HCEC 1CT (cell line): ENCODE measurements around the gene ASTL.

Source experiments
- DNase-seq: peaks from one replicate; pipeline ENCODE4 v3.0.0-alpha.2; 2017

Gene ASTL

DNA sequence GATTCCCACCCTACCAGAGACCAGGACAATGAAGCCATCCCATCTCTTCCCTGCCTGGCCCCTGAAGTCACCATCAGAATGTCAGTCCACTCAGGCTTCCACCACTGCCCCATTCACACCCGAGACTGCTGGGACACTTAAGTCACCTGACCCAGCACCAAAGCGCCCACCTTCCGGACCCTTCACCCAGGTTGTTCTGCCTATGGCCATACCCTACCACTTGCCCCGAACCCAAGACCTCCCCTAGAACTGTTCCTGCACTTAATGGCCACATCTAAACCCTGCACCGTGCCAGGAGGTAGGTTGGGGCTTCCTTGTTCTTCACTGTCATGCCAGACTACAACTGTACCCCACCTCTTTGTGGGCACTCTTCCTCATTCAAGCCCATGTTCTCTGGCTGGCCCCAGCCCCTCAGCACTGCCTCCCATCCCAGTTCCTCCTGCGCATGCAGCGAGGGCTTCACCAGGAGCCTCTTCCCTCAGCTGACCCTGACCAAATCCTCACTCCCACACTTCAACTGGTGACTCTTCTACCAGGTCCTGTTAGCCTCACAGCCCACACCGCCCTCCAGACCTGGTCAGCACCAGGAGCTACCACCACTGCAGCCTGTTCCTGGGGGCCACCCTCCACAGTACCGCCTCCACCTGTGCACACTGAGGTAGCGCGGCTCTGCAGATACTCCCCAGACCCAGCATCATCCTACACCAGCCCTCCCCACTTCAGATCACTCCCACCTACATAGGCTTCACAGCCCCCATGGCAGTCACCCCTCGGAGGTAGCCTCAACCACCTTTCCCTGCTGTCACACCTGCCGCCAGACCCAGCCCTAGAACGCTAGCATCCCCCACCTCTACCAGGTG is 13.7 kb downstream of the ASTL start:
- no peak for DNase-seq

DNA sequence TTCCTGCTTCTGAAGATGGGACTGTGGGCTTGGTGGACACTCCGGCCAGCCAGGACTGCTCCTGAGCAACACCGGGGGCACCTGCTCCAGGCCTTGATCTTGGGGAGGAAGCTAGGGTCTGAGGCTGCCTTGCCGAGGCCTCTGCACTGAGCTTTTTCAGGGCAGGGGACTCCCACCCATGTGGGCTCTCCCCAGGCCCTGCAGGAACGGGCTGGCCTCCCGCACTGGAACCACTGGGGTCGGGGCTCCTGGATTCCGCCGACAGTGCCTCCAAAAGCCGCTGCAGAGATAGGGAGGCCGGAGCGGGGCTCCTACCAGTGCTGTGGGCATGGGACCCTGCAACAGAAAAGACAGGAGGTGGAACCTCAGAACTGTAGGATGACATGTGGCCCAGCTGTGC is 14.4 kb downstream of the ASTL start:
- DNase-seq, result no peak

DNA sequence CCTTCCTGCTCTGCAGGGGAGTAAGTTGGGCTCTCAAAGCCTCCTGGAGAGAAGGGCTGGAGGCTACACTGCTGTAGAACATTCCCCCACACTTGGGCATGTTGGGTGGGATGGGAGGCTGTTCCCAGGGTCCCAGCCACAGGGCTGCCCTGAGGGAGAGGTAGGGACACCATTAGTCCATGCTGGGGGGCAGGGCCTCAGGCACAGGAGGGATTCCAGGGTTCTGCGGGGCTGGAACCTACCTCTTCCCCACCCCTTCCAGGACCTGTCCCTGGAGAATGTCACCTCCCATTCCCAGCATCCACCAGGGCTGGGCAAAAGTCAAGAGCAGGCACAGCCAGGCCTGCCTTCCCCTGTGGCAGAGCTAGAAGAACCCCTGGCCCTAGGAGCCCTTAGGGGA is 15.0 kb downstream of the ASTL start:
- no peak for DNase-seq

DNA sequence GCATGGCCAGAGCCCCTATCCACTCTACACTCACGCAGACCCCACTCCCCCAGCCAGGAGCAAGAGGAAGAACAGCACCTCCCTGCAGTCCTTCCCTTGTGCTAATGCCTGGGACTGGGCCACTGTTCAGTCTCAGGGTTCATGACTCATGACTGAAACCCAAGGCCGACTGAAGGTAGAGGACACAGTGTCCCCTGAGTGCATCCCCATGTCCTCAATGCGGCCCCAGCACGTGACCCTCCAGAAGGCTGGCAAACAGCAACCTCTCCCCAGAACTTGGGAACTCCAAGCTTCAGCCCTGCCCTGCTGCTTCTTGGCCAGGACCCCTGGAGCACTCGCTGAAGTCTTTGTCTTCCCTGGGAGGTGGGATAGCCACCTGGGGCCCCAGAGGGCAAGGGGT is 15.9 kb downstream of the ASTL start:
- no peak for DNase-seq

DNA sequence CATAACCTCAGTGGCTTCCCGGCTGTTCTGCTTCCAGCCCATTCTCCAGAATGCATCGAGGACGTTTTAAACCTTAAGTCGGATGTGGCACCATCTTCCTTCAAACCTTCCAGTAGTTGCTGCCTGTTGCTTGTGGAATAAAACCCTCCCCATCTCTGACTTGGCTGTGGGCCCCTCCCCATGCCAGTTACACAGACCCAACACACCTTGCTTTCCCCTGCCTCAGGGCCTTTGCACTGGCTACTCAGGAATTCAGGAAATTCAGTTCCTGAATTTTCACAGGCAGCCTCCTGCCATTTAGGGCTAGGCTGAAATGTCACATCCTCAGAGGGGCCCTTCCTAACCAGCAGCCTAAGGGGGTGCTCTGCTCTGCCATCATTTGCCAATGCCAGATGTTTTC is 16.9 kb downstream of the ASTL start:
- no peak for DNase-seq

DNA sequence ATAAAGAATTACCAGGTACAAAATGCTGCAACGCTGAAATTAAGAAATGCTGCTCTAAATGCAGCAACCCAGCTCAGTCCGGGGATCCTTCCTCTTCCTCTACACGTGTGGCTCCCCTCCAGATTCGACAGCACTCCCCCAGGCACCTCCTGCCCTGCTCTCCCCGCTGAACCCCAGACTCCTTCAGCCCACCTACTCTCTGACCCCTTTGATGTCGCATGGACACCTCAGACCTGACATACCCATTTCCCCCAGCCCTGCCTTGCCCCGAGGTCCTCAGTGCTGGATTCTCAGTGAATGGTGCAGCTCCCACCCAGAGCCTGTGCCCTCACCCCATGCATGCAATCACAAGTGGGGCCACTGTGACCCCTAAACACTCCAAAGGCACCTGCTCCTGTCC is 17.3 kb downstream of the ASTL start:
- DNase-seq, result no peak

DNA sequence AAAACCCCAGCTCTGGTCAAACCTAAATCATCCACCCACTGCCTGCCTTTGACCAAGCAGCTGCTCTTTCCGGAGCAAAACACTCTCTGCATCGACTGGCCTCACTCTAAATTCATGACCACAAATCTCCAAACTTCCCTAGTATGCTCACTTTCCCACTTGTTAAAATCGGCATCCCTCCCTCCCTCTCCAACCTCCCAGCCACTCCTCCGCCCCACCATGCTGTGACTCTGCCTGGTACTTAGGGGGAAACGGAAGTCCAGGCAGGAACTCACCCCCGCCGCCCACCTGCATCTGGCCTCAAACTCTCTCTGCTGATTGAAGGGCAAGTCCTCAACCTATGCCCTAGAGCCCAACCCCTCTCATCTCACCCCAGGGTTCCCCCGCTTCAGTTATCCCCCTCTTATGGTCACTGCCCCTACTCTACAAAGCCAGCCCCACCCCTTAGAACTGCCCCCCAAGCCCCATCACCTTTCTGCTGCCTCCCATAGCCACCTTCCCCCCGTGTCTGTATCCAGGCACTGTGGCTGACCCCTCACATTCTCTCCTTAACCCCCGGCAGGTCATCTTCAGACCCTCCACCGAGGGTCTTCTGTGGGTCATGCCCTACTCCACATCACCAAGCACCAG is 18.1 kb downstream of the ASTL start:
- DNase-seq, result no peak

DNA sequence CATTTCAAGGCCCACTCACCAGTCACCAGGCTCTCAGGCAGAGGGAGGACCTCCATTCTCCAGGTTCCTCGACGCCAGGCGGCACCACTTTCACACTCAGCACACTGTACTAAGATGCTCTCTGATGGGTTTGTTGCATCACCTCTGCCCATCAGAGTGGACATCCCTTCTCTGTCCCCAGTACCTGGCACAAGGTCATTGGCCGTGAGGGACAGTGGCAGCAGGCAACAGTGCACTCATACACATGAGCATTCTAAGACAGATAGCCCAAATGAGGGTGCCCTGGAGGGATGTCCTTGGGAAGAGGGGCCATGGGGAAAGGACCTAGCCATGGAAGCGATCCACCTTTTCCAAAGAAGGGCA is 18.9 kb downstream of the ASTL start:
- DNase-seq, result no peak

DNA sequence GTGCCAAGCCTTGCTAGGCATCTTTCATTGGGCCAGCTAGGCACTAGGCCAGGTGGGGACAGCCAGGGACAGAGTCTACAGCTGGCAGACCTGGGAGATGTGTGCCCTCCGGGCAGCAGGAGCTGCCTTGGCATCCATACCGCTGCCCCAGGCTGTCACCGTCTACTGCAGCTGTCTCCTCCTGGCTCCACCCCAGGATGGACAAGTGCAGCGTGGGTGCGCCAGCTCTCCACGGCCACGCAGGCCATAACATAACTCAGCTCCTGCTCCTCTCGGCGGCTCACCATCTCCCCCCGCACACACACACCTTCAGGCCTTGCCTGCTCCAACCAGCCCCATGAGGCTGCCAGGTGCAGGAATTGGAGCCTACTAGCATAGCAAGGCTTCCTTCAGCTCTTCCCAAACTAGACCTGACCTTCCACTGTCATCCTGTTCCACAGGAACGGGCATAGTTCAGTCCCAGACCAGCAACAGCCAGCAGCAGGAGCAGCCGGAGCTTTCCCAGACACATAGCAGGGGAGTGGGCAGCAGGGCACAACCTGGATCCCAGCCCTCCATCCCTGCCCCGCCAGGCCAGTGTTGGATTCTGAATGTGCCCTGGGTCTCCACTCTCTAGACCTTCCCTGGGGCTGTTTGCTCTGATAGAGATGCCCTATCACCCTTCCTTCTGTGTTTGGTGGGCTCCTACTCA is 19.5 kb downstream of the ASTL start:
- no peak for DNase-seq

DNA sequence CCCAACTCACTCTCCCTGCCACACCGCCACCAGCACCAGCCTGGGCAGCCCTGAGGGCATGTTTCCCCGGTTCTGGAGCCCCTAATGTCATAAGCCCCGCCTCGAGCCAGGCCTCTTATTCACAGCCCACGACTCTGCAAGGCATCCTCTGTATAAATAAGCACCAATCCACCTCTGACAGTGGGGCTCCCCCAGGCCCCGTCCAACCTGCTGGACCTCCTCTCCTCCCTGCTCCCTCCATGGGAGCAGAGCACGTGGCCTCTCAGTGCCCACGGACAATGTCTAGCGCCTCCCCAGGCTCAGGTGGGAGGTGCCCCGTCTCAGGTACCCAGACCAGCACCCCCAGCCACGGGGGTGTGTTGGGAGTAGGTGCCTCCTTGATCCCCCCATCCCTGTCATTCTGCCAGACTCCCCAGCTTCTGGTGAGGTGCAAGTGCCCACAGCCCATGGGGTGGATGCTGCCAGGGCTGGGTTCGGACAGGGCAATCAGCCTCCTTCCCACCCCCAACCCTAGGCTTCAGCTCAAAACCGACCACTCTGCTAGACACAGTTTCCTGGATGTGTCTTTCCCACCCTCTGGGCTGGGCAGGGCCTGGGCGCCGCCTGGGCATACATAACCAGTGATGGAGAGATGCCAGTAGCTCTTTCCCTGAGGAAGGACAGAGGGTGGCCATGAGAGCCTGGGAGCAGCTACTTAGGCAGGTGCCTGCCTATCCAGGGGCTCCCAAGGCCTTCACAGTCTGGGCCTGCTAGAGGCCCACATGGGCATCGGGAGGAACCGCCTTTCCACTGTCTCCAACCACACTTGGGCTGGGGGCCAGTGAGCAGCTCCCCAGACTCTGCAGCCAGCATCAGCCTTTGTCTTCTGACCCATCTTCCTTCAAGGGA is 20.4 kb downstream of the ASTL start:
- no peak for DNase-seq

DNA sequence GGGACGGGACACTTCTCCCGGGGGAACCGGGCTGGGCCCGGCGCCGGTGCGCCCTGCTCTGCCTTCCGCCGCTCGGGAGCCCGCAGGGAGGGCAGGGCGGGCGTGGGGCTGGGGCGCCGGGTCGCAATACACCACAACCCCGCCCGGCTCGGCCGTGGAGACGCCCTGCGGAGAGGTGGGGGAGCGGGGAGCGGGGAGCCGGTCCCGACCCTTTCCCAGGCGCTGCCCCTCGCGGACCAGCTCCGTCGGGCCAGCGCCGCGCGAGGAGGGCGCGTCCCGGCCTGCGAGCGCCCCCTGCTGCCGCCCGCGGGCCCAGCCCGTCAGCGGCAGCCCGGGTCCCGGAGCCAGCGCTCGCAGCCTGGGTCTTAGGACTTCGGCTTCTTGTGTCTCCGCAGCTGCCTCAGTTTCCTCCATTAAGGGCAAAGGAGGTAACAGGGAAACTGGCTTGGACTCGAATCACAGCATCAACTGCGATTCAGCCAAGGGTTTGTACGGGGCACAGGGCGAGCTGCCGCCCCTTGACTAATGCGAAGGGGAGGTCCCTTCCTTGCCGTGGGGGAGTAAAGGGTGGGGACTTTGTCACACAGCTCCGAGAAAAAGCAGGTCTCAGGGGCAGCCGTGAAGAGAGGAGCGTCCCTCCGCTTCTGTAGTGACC is 21.3 kb downstream of the ASTL start:
- DNase-seq, result no peak

DNA sequence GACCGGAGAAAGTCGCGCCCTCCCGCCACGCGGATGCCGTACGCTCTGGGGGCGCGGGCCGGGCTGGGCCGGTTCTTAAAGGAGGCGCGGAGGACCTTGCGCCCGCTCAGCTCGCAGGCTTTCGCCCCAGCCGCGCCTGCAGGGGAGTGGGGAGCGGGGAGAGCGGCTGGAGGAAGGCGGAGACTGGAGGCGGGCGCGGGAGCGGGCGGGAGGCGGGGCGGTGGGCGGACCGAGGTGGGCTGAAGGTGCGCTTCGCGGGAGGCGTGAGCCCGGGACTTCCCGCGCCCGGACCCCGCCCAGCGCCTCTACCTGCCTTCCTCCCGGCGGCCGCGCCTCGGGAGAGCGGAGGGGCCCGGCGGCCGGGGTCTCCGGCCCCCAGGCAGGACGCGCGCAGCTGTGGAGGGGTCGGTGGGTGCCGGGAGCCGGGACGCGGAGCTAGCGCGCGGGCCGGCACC is 21.9 kb downstream of the ASTL start, which contains the start of gene ADRA2B:
ADRA2B (minus strand) TSS at position 148 of the 455 bp plus-strand sequence. CDS start 422 bp downstream, outside the sequence.
- DNase-seq, result no peak

DNA sequence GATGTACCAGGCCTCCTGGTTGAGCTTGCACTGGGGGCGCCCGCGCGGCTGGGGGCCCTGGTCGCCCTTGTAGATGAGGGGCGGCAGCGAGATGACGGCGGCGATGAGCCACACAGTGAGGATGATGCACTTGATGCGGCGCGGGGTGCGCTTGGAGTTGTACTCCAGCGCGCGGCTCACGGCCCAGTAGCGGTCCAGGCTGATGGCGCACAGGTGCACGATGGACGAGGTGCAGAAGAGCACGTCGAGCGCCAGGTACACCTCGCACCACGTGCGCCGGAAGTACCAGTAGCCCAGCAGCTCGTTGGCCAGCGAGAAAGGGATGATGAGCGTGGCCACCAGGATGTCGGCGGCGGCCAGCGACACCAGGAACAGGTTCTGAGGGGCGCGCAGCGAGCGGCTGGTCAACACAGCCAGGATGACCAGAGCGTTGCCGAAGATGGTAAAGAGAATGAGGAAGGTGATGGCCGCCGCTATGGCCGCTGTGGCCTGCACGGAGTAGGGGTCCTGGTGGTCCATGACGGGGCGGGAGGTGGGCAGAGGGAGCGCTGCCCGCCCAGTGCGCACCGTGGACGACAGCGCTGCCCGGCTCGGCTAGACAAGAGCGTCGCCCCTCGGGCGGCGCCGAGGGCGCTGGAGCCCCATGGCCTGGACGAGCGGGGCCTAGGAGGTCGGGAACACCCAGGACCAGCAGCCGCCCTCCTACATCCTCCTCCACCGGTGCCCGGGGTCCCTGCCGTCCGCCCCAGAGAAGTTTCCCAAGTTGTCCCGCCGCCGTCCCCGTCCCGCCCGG is 22.5 kb downstream of the ASTL start:
- DNase-seq, result no peak

DNA sequence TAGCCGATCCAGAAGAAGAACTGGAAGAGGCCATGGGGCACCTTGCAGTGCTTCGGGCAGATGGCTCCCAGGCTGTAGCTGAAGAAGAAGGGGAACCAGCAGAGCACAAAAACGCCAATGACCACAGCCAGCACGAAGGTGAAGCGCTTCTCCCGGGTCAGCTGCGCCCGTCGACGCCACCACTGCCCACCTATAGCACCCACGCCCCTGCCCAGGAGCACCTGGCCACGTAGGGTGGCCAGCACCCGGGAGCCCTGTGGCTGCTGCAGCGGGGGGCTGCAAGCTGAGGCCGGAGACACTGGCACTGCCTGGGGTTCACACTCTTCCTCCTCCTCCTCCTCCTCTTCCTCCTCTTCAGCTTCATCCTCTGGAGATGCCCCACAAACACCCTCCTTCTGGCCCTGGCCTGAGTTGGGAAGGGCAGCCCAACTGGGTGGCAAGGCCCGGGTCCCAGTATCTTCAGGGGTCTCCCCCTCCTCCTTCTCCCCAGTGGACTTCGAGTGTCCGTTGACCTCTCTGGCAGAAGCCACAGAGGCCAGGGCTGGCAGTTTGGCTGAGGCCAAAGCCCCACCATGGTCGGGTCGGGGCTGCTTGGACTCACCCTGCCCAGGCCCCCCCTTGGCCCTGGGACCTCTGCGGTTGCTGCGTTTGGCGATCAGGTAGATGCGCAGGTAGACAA is 23.3 kb downstream of the ASTL start:
- DNase-seq, result no peak

DNA sequence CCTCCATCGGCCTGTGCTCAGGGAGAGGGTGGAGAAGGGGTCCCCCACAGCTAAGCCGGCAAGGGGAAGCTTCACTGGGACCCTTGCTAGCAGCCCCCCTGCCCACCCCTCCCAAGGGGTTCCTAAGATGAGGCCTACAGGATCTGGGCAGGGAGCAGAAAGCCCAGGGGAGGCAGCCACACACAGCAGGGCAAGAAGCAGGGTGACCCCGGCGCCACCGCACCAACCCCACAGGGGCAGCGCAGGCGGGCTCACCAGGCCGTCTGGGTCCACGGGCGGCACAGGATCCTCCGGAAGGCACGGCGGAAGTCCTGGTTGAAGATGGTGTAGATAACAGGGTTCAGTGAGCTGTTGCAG is 23.8 kb downstream of the ASTL start:
- DNase-seq, result no peak

DNA sequence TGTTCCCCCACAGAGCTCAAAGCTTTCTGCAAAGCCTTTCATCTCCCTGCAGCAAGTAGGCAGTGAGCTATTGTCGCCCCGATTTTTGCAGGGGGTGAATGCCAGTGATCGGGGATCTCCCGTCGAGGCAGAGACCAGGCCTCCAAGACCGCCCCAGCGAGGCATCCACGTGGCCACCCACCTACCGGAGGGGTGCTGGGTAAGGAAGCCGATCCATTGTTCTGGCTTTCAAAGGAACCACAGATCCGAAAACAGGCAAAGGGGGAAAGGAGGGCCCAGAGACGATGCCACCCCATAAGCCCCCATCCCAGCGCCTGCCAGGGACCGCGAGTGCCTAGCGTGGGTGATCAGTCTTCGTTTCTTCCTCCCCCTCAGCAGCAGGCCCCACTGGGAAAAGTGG is 24.4 kb downstream of the ASTL start:
- DNase-seq, result no peak

DNA sequence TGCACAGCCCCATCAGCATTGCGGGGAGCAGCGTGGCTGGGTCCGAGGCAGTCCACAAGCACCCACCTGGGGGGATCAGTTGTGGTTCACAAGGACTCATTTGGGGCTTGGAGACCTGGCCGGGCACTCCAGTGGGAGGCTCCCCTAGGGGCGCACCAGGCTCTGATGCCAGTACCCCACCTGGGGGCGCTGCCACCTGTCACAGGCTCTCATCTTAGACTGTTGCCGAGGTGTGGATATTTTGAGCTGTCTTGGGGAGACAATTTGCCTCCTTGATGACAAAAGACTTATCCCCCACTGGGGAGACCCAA is 25.0 kb downstream of the ASTL start:
- DNase-seq, result no peak

DNA sequence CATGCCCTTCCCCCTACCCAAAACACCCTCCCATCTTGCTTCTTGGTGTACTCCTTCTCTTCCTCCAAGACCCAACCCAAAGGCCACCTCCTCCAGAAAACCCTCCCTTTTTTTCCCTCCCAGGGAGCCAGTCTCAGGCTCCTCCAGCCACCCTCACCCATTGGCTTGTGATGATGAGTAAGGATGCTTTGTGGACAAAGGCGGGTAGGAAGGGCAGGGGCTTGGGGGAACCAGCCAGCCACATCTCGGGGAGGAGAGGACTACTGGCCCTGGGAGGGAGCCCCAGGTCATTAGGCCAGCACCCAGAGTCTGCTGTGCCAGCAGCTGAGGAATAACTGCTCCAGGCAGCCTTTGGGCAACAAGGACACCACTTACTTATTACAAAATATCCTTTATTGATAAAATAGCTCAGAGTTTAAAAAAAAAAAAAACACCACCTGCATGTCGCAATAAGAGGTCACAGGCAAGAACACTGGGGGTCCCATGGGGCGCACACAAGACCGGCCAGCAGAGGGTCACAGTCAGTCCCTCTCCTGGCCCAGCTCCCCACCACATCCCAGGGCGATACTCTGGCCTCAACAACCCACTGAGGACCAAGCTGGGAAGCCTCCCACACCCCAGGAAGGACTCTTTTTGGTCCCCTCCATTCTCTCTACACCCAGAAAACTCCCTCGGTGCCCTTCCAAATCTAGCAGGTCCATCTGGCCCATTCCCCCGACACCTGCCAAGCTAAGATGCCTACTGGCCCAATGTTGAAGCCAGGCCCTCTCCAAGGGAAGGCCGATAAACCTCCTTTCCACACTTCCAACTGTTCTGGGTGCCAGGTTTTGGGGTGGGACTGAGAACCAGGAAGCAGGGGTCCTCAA is 25.6 kb downstream of the ASTL start:
- no peak for DNase-seq

DNA sequence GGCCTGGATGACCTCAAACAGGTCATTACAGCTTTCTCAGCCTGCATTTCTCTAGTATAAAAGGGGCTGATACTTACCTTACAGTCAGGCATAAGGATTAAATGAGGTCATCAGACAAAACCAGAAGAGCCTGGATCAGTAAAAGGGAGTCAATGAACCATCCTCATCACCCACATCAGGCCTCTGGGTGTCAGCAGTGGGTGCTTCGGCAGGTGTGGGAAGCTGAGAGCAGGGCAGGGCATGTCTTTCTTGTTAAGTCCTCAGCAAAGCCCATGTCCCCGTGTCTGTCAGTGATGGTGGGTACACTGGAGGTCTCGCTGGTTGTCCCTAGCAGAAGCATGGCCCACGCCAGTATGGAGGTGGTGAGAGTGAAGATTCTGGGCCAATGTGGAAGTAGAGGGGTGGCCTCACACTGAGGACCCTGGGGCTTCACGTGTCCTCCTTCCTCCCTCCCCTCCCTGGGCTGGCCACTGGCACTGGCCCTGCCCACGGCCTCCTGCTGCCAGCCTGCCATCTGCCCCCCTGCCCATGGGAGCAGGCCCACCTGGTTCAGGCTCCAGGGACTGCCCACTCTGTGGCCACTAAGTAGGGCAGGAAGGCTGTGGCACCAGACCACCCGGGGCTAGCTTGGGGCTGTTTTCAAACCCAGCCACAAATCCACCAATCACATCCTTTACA is 26.3 kb downstream of the ASTL start:
- DNase-seq, result no peak

DNA sequence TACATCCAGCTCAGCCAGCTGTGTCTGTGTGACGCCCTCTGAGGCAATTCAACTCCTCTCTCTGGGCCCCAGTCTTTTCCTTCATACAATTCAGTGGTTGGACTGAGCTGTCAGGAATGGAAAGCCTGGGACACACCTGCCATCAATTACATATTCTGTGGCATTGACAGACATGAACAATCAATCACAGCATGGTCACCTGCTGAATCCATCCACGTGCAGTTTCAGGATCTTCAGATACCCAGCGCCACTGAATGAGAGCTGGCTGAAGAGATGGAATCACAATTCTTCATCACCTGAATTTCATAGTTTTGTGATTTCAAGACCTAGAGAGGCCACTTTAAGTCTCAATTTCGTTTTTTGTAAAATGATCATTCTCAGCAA is 27.1 kb downstream of the ASTL start:
- no peak for DNase-seq
